ENCODE results near the gene NCK1. TPM values are rescaled to one million over a fixed set of nuclear protein-coding genes. Genes with fewer than 3 reads are reported as not detected.
"Not testable (repeated sequence)": the region's sequence is repeated elsewhere in the genome, so short reads cannot be mapped to it uniquely, and the experiment has no call there.

Gene NCK1
- total and polyA plus RNA-seq, 10 donors: 12.5 to 54.7 (median 46.0) TPM

DNA sequence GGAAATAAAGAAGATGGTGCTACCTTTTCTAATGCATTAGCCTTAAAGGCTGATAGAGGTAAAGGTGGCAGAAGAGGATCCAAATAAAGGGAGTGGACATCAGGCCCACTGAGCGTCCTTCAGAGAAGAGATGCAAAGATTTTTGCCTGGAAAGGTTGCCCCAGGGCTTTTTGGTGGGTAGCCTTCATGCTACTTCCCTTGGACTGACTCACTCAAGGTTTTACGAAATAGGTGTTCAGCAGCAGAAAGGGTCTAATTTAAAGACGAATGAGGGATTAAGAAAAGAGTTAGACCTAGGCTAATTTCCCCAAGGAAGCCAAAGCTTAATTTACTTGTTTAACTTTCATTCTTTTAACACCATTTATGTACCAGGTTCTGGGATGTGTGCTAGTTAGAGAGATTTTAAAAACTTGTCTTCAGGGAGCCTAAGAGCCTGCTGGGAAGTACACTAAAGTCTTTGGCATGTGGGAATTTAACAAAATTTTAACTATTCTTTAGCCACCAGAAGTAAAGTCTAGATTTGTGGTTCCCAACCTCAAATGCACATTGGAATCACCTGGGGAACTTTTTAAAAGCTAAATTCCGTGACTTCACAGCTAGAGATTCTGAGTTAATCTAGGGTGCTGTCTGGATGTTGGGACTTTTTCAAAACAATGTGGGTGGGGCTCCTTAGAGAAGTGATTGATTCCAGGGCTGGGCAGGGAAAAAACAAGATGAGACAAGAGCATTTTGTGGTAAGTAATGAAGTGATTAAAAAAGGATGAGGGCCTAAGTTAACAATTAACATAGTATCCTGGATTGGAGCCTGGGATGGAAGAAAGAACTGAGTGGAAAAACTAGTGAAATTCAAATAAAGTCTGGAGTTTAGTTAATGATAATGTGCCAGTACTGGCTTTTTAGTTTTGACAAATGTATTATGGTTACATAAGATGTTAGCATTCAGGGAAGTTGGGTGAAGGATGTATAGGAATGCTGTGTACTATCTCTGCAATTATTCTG, 99.1 kb downstream of the NCK1 start:
- no peaks in the 10 kb centered on the region for H3K36me3 ChIP-seq
- no peak overlapping the region for H3K4me3 ChIP-seq
- no peak for DNase-seq
- no peaks in the 10 kb centered on the region for H3K9me3 ChIP-seq
- TF ChIP-seq, protein P1, sequence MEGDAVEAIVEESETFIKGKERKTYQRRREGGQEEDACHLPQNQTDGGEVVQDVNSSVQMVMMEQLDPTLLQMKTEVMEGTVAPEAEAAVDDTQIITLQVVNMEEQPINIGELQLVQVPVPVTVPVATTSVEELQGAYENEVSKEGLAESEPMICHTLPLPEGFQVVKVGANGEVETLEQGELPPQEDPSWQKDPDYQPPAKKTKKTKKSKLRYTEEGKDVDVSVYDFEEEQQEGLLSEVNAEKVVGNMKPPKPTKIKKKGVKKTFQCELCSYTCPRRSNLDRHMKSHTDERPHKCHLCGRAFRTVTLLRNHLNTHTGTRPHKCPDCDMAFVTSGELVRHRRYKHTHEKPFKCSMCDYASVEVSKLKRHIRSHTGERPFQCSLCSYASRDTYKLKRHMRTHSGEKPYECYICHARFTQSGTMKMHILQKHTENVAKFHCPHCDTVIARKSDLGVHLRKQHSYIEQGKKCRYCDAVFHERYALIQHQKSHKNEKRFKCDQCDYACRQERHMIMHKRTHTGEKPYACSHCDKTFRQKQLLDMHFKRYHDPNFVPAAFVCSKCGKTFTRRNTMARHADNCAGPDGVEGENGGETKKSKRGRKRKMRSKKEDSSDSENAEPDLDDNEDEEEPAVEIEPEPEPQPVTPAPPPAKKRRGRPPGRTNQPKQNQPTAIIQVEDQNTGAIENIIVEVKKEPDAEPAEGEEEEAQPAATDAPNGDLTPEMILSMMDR (IDR thresholded peaks at IDR 0.05 in 8 of 11, conservative IDR thresholded peaks at IDR 0.05 in 3 of 11): no peak
- TF ChIP-seq POLR2A (IDR thresholded peaks at IDR 0.05) (no peak), POLR2AphosphoS5 (IDR thresholded peaks at IDR 0.05) (no peak)
- intact Hi-C loops (cut with DNase I; ENCODE audit: low total_unique reads): no loop called here
- H3K27ac ChIP-seq: no peak overlapping the region
- WGBS, 5 donors: 86 to 92% (median 91%) methylated on average over 4 of the region's 4 CpGs
- H3K27me3 ChIP-seq (replicated peaks in 1 of 7): no peaks in the 10 kb centered on the region
- no peaks in the 10 kb centered on the region for H3K4me1 ChIP-seq

DNA sequence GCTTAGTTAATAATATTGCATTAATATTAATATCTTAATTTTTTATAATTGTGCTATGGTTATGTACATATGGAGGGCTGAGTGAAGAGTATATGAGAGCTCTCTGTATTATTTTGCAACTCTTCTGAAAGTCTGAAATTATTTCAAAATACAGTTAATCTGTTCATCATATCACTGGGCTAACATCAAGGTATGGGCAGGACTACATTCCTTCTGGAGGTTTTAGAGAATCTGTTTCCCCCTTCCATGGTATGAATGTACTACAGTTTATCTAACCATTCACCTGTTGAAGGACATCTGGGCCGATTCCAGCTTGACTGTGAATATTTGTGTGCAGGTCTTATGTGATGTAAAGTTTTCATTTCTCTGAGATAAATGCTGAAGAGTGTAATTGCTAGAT, 100.9 kb downstream of the NCK1 start:
- Histone ChIP-seq H3K4me1 (no peaks in the 10 kb centered on the region), H3K36me3 (no peaks in the 10 kb centered on the region), H3K27ac (no peak overlapping the region), H3K4me3 (no peak overlapping the region), H3K27me3 (replicated peaks in 1 of 7) (no peaks in the 10 kb centered on the region), H3K9me3 (no peaks in the 10 kb centered on the region)
- intact Hi-C loops (cut with DNase I; ENCODE audit: low total_unique reads): no loop called here
- TF ChIP-seq POLR2A (IDR thresholded peaks at IDR 0.05) (no peak), POLR2AphosphoS5 (IDR thresholded peaks at IDR 0.05) (no peak)
- TF ChIP-seq, protein P1 (IDR thresholded peaks at IDR 0.05 in 8 of 11, conservative IDR thresholded peaks at IDR 0.05 in 3 of 11): no peak
- WGBS, 5 donors: 81 to 95% (median 89%) methylated on average over 1 of the region's 1 CpG
- DNase-seq: no peak

DNA sequence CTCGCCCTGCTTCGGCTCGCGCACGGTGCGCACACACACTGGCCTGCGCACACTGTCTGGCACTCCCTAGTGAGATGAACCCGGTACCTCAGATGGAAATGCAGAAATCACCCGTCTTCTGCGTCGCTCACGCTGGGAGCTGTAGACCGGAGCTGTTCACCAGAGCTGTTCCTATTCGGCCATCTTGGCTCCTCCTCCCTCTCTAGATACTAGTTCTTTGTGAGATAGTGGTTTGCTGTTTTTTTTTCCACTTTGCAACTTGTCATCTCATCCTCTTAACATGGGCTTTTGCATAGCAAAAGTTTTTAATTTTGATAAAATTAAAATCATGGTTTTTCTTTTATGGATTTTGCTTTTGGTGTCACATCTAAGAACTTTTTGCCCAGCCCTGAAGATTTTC, 107.5 kb downstream of the NCK1 start:
- DNase-seq; intact Hi-C loops (cut with DNase I; ENCODE audit: low total_unique reads); H3K27me3 ChIP-seq (replicated peaks in 1 of 7); H3K4me3 ChIP-seq; H3K27ac ChIP-seq; H3K36me3 ChIP-seq; H3K4me1 ChIP-seq: not testable (repeated sequence)
- 87 to 100% (median 94%) methylated on average over 6 to 7 of the region's 14 CpGs for WGBS, 5 donors
- peaks cover 3 to 16% (median 12%) of the 10 kb centered on the region in 8 donors for H3K9me3 ChIP-seq

DNA sequence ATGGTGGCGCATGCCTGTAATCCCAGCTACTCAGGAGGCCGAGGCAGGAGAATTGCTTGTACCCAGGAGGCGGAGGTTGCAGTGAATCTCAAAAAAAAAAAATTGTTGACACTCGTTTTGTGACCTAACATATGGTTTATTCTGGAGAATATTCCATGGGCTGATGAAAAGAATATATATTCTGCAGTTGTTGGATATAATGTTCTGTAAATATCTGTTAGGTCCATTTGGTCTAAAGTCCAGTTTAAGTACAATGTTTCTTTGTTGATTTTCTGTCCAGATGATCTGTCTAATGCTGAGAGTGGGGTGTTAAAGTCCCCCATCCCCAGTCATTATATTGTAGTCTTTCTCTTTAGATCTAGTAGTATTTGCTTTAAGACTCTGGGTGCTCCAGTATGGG, 111.3 kb downstream of the NCK1 start:
- Histone ChIP-seq H3K27ac (no peak overlapping the region), H3K4me3 (no peak overlapping the region), H3K27me3 (replicated peaks in 1 of 7) (no peaks in the 10 kb centered on the region), H3K36me3 (no peaks in the 10 kb centered on the region), H3K4me1 (no peaks in the 10 kb centered on the region), H3K9me3 (peaks cover 4 to 29% (median 24%) of the 10 kb centered on the region in 8 donors)
- no peak for DNase-seq
- TF ChIP-seq POLR2A (IDR thresholded peaks at IDR 0.05): no peak
- TF ChIP-seq, protein P1 (IDR thresholded peaks at IDR 0.05 in 8 of 11, conservative IDR thresholded peaks at IDR 0.05 in 3 of 11): no peak
- no peak for TF ChIP-seq POLR2AphosphoS5 (IDR thresholded peaks at IDR 0.05)
- WGBS, 5 donors: 94 to 97% (median 96%) methylated on average over 4 of the region's 4 CpGs
- intact Hi-C loops (cut with DNase I; ENCODE audit: low total_unique reads): loop anchor here (10.0 kb wide), 1 partner anchor 59 kb away; no protein-coding TSS in a partner anchor

All from spleen (tissue), 11 donors.